ENCODE results near the gene WDR18.

DNA sequence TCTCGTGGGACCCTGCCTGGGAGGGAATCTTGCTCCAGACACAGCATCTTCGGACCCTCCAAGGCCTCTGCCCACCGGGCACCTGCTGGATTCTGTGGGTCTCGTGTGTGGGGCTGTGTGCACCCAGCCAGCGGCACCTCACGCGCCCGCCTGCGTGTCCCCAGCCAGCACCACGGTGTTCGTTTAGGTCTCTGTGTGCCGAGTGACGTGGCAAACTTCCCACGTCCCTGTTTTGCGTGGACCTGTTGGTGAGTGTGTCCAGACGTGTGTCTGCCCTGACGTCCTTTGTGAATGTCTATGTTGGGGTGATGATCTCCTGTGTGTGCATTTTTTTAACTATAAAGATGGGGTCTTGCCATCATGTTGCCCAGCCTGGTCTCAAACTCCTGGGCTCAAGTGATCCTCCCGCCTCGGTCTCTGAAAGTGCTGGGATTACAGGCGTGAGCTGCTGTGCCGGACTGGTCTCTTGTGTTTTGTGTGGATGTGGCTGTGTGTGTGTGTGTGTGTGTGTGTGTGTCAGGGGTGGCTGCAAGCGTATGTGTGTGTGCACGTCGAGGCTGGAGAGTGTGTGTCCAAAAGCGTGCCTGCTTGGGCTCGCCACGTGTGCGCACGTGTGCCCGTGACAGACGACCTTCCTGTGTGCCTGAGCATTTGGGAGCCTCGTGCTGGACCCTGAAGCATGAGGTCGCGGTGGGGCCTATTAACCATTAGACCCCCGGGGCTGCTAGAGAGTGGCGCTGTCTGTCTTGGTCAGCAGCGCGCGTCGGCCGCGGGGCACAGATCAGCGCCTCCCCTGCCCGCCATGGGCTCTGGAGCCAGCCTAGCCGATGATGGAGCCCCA lies 42.6 kb upstream of the WDR18 start:
- TF ChIP-seq, protein P1, sequence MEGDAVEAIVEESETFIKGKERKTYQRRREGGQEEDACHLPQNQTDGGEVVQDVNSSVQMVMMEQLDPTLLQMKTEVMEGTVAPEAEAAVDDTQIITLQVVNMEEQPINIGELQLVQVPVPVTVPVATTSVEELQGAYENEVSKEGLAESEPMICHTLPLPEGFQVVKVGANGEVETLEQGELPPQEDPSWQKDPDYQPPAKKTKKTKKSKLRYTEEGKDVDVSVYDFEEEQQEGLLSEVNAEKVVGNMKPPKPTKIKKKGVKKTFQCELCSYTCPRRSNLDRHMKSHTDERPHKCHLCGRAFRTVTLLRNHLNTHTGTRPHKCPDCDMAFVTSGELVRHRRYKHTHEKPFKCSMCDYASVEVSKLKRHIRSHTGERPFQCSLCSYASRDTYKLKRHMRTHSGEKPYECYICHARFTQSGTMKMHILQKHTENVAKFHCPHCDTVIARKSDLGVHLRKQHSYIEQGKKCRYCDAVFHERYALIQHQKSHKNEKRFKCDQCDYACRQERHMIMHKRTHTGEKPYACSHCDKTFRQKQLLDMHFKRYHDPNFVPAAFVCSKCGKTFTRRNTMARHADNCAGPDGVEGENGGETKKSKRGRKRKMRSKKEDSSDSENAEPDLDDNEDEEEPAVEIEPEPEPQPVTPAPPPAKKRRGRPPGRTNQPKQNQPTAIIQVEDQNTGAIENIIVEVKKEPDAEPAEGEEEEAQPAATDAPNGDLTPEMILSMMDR (IDR thresholded peaks at IDR 0.05) = no peak
- no peak for TF ChIP-seq POLR2A (IDR thresholded peaks at IDR 0.05)
